DMS114 treated with DMSO at 0.1 percent for 48 hours (cell line): Measurements from ENCODE around the gene TRABD2B.

Experiments used
- DNase-seq: peaks from one replicate; lab custom pipeline; 2025; ENCODE audit not compliant: unreplicated experiment; lab: John Stamatoyannopoulos, UW

Gene TRABD2B

GRCh38 chr1:47997289-47998200, at the start of gene TRABD2B:
TRABD2B (minus strand) TSS chr1:47997385.
- DNase-seq, result peak; percentile 58

GRCh38 chr1:48044311-48044710, 47.1 kb upstream of the TRABD2B start:
- no peak for DNase-seq

GRCh38 chr1:48043622-48044021, 46.4 kb upstream of the TRABD2B start:
- DNase-seq, result no peak

GRCh38 chr1:48040154-48040553, 43.0 kb upstream of the TRABD2B start:
- no peak for DNase-seq

- DNase-seq, result no peak
These were observed 42.2 kb upstream of the TRABD2B start for GRCh38 chr1:48039088-48040054.

GRCh38 chr1:48038270-48038767, 41.1 kb upstream of the TRABD2B start:
- no peak for DNase-seq

- DNase-seq, result no peak
These were observed 39.6 kb upstream of the TRABD2B start for GRCh38 chr1:48036710-48037355.

- no peak for DNase-seq
These were observed 38.4 kb upstream of the TRABD2B start for GRCh38 chr1:48035371-48036141.

GRCh38 chr1:48033495-48034045, 36.4 kb upstream of the TRABD2B start:
- no peak for DNase-seq

- DNase-seq, result no peak
These were observed 34.5 kb upstream of the TRABD2B start for GRCh38 chr1:48031676-48032075.

GRCh38 chr1:48030696-48031365, 33.6 kb upstream of the TRABD2B start:
- DNase-seq, result no peak

GRCh38 chr1:48030211-48030610, 33.0 kb upstream of the TRABD2B start:
- no peak for DNase-seq

- DNase-seq, result no peak
These were observed 31.3 kb upstream of the TRABD2B start for GRCh38 chr1:48028218-48029069.

GRCh38 chr1:48027533-48027835, 30.3 kb upstream of the TRABD2B start:
- no peak for DNase-seq

GRCh38 chr1:48026701-48027532, 29.7 kb upstream of the TRABD2B start:
- DNase-seq, result no peak

- no peak for DNase-seq
These were observed 29.1 kb upstream of the TRABD2B start for GRCh38 chr1:48026275-48026674.

- DNase-seq, result no peak
These were observed 27.9 kb upstream of the TRABD2B start for GRCh38 chr1:48025076-48025475.

- DNase-seq, result no peak
These were observed 26.3 kb upstream of the TRABD2B start for GRCh38 chr1:48023488-48023887.
